GM12892 (cell line): Measurements from ENCODE around the gene COL8A2.

ENCODE experiments used
- DNase-seq: peaks from one replicate; pipeline ENCODE4 v3.0.0; 2011; ENCODE audit not compliant: insufficient read length
- FAIRE-seq: peaks from 2 replicates; lab custom pipeline; 2011; peaks lifted over from hg19 to GRCh38; lab: Jason Lieb, UNC
- POLR2A ChIP-seq: IDR thresholded peaks from 2 replicates; pipeline ENCODE4 v1.6.1; 2011; ENCODE audit warnings: low read depth, low read length, control low read depth
- POLR2AphosphoS5 ChIP-seq: IDR thresholded peaks from 2 replicates; pipeline ENCODE4 v1.6.1; 2011; ENCODE audit warnings: low read depth, low read length, control low read depth
- TAF1 ChIP-seq: IDR thresholded peaks from 2 replicates; pipeline ENCODE4 v1.6.1; 2011; ENCODE audit warnings: low read depth, mild to moderate bottlenecking, control low read depth, low read length, borderline replicate concordance

COL8A2 gene

GRCh38 chr1:36155408-36156328, 30.6 kb upstream of the COL8A2 start, which contains the start of gene MAP7D1:
TSS of gene MAP7D1 (plus strand) at chr1:36156160. CDS start at chr1:36156418, 258 bp downstream.
- peak; percentile 78 for DNase-seq
- FAIRE-seq, result peak; percentile 93
- TF ChIP-seq POLR2AphosphoS5, result peak; percentile 82
- no peak for TF ChIP-seq TAF1
- TF ChIP-seq POLR2A, result peak; percentile 93; the same call in 1 of the 2 replicates

GRCh38 chr1:36154765-36155407, 29.9 kb upstream of the COL8A2 start:
- no peak for DNase-seq
- FAIRE-seq, result no peak
- TF ChIP-seq TAF1 (no peak), POLR2A (no peak), POLR2AphosphoS5 (no peak)

- TF ChIP-seq TAF1 (no peak), POLR2A (no peak), POLR2AphosphoS5 (no peak)
- no peak for DNase-seq
- FAIRE-seq, result no peak
These were observed 29.3 kb upstream of the COL8A2 start for GRCh38 chr1:36154335-36154734.

GRCh38 chr1:36153476-36153875, 28.5 kb upstream of the COL8A2 start:
- DNase-seq (no peak), FAIRE-seq (no peak)
- no peak for TF ChIP-seq POLR2A
- TF ChIP-seq TAF1, result no peak
- TF ChIP-seq POLR2AphosphoS5, result no peak

GRCh38 chr1:36151845-36152203, 26.8 kb upstream of the COL8A2 start:
- TF ChIP-seq TAF1 (no peak), POLR2AphosphoS5 (no peak), POLR2A (no peak)
- no peak for FAIRE-seq
- DNase-seq, result no peak

- peak; percentile 53 for FAIRE-seq
- TF ChIP-seq TAF1 (no peak), POLR2A (peak; percentile 35; the same call in 1 of the 2 replicates)
- no peak for DNase-seq
These were observed 26.3 kb upstream of the COL8A2 start for GRCh38 chr1:36151134-36151844.

GRCh38 chr1:36150296-36151133, 25.5 kb upstream of the COL8A2 start:
- peak; percentile 93 for FAIRE-seq
- TF ChIP-seq POLR2A (0 out of 2 replicates have a peak, but pooled peaks have one; percentile 4), TAF1 (no peak; the same call in 1 of the 2 replicates)

GRCh38 chr1:36149973-36150295, 24.9 kb upstream of the COL8A2 start:
- FAIRE-seq, result no peak
- no peak for DNase-seq
- no peak for TF ChIP-seq POLR2A
- no peak for TF ChIP-seq TAF1
- TF ChIP-seq POLR2AphosphoS5, result no peak

More at GRCh38 chr1:36150296-36151133, 25.5 kb upstream of the COL8A2 start:
- DNase-seq, result peak; percentile 63

GRCh38 chr1:36149237-36149972, 24.4 kb upstream of the COL8A2 start, which contains the start of gene TRAPPC3:
TSS of gene TRAPPC3 (minus strand) at chr1:36149486. CDS start at chr1:36149378, 108 bp downstream.
- peak; percentile 19; the same call in 1 of the 2 replicates for TF ChIP-seq TAF1
- TF ChIP-seq POLR2AphosphoS5, result peak; percentile 64
- TF ChIP-seq POLR2A, result peak; percentile 71; the same call in 1 of the 2 replicates
- DNase-seq, result peak; percentile 98
- FAIRE-seq, result peak; percentile 98

- no peak for FAIRE-seq
- TF ChIP-seq POLR2AphosphoS5 (no peak; the same call in 1 of the 2 replicates), POLR2A (no peak), TAF1 (no peak)
- no peak for DNase-seq
These were observed 23.8 kb upstream of the COL8A2 start for GRCh38 chr1:36148821-36149236.
